LNCaP clone FGC (cell line): ENCODE results near the gene MRPS14.

Experiments used
- DNase-seq: peaks from one replicate; pipeline ENCODE4 v3.0.0-alpha.2; 2011; ENCODE audit warnings: low read depth
- H3K4me3 ChIP-seq: 2 replicates; pipeline ENCODE4 v1.5.1; 2011; ENCODE audit warnings: mild to moderate bottlenecking, low read depth, low read length, control low read depth
- CTCF ChIP-seq: IDR thresholded peaks from 2 replicates; pipeline ENCODE4 v1.5.1; 2012; ENCODE audit warnings: mild to moderate bottlenecking; ENCODE audit not compliant: control insufficient read depth, insufficient read depth; ENCODE audit errors: extremely low read depth

The MRPS14 gene

GRCh38 chr1:175002910-175003517, 20.2 kb downstream of the MRPS14 start:
- DNase-seq, result no peak
- no peak for TF ChIP-seq CTCF
- no peak overlapping the region for H3K4me3 ChIP-seq

- TF ChIP-seq CTCF, result no peak
- DNase-seq, result no peak
- H3K4me3 ChIP-seq, result peak overlapping the region; percentile 91
These were observed 22.5 kb downstream of the MRPS14 start for GRCh38 chr1:175000697-175001187.

GRCh38 chr1:174999936-175000696, 23.1 kb downstream of the MRPS14 start, which contains the start of gene CACYBP:
TSS of gene CACYBP (plus strand) at chr1:174999947. CDS start at chr1:175000181, 234 bp downstream.
- TF ChIP-seq CTCF, result no peak
- no peak for DNase-seq
- H3K4me3 ChIP-seq, result peak within 1 kb of the TSS; percentile 91

GRCh38 chr1:174999216-174999935, 23.8 kb downstream of the MRPS14 start:
- DNase-seq, result peak; percentile 98
- H3K4me3 ChIP-seq, result peak overlapping the region; percentile 91
- no peak for TF ChIP-seq CTCF

GRCh38 chr1:174998569-174999215, 24.5 kb downstream of the MRPS14 start:
- H3K4me3 ChIP-seq, result peak overlapping the region; percentile 91
- TF ChIP-seq CTCF, result peak; percentile 54
- peak; percentile 51 for DNase-seq

- H3K4me3 ChIP-seq, result no peak overlapping the region
- no peak for TF ChIP-seq CTCF
- no peak for DNase-seq
These were observed 26.2 kb downstream of the MRPS14 start for GRCh38 chr1:174997041-174997440.
